Fibroblast of lung (primary cell): Measurements from ENCODE around the gene CHMP4B. TPM values are rescaled to one million over a fixed set of nuclear protein-coding genes. Genes with fewer than 3 reads are reported as not detected.

Source experiments
- DNase-seq, 2 donors: peaks; one replicate each; pipeline versions ENCODE4 v3.0.0 to v3.0.0-alpha.2; 2010; ENCODE audit warnings: low read depth in 2 of 2
- H2AFZ ChIP-seq: 2 replicates; pipeline ENCODE4 v1.5.1; 2012; ENCODE audit warnings: low read length, control low read depth, inconsistent platforms
- H3K27ac ChIP-seq: 2 replicates; pipeline ENCODE4 v1.5.1; 2011; ENCODE audit warnings: low read length, control low read depth; ENCODE audit not compliant: insufficient read depth
- H3K27me3 ChIP-seq: 2 replicates; pipeline ENCODE4 v1.5.1; 2011; ENCODE audit warnings: mild to moderate bottlenecking, low read length; ENCODE audit not compliant: control insufficient read depth, insufficient read depth
- H3K36me3 ChIP-seq: 2 replicates; pipeline ENCODE4 v1.5.1; 2011; ENCODE audit warnings: low read length; ENCODE audit not compliant: control insufficient read depth, insufficient read depth
- H3K4me1 ChIP-seq: 2 replicates; pipeline ENCODE4 v1.5.1; 2011; ENCODE audit warnings: low read length; ENCODE audit not compliant: control insufficient read depth, insufficient read depth; ENCODE audit errors: extremely low read depth
- H3K4me2 ChIP-seq: 2 replicates; pipeline ENCODE4 v1.5.1; 2011; ENCODE audit warnings: low read length, control low read depth; ENCODE audit not compliant: insufficient read depth; ENCODE audit errors: extremely low read depth
- H3K4me3 ChIP-seq, 4 experiments: fragments of 200-600 bp in 1 of 4; sonication (generic) in 1 of 4; replicated peaks in 1 of 4; 2 replicates each; pipeline ENCODE4 v1.5.1; 2011 to 2016; ENCODE audit warnings: low read length in 4 of 4, low read depth in 3 of 4, mild to moderate bottlenecking in 3 of 4, control low read depth in 2 of 4, inconsistent platforms in 1 of 4, mixed read lengths in 1 of 4; ENCODE audit not compliant: insufficient read depth in 1 of 4; ENCODE audit errors: control extremely low read depth in 1 of 4
- H3K79me2 ChIP-seq: 2 replicates; pipeline ENCODE4 v1.5.1; 2012; ENCODE audit warnings: mild to moderate bottlenecking, low read length, inconsistent platforms; ENCODE audit not compliant: control insufficient read depth, insufficient read depth
- H3K9ac ChIP-seq: 2 replicates; pipeline ENCODE4 v1.5.1; 2011; ENCODE audit warnings: mild to moderate bottlenecking, low read length, control low read depth; ENCODE audit not compliant: insufficient read depth
- H3K9me3 ChIP-seq: 2 replicates; pipeline ENCODE4 v1.5.1; 2012; ENCODE audit warnings: low read depth, low read length; ENCODE audit not compliant: control insufficient read depth, insufficient read depth
- H4K20me1 ChIP-seq: 2 replicates; pipeline ENCODE4 v1.5.1; 2011; ENCODE audit warnings: low read length; ENCODE audit not compliant: control insufficient read depth, insufficient read depth; ENCODE audit errors: extremely low read depth
- CTCF ChIP-seq, 2 donors: IDR thresholded peaks in 1 of 2; conservative IDR thresholded peaks in 1 of 2; 1 replicate in 1 of 2; 2 replicates in 1 of 2; pipeline ENCODE4 v1.5.1; 2011 to 2012; ENCODE audit warnings: low read length in 2 of 2, control low read depth in 1 of 2, inconsistent platforms in 1 of 2, low read depth in 1 of 2, mild to moderate bottlenecking in 1 of 2
- EZH2 ChIP-seq: IDR thresholded peaks from 2 replicates; pipeline ENCODE4 v1.5.1; 2012; ENCODE audit warnings: low read length, control low read depth, mild to moderate bottlenecking; ENCODE audit errors: missing control alignments
- polyA plus RNA-seq, 2 donors: library from polyadenylated mRNA; depleted of rRNA in 1 of 2; stranded (reverse) in 1 of 2; unstranded in 1 of 2; fragments of >200 nt; gene quantifications; 2 replicates each; pipeline ENCODE4 v1.2.1, GENCODE V29; 2011 to 2012; ENCODE audit warnings: missing spikeins in 1 of 2
- total RNA-seq: library from RNA; depleted of rRNA; stranded (reverse); fragments of >200 nt; gene quantifications from 2 replicates; pipeline ENCODE4 v1.2.1, GENCODE V29; 2014

CHMP4B gene
- total and polyA plus RNA-seq, 2 donors (not counting 1 experiment from before 2014, with no cell fraction given), result 26.3 to 83.2 TPM

GRCh38 chr20:33838035-33838864 is 27.1 kb downstream of the CHMP4B start:
- Histone ChIP-seq H3K27me3 (no peaks in the 10 kb centered on the region), H4K20me1 (no peaks in the 10 kb centered on the region), H3K4me2 (no peak overlapping the region), H3K9me3 (no peaks in the 10 kb centered on the region), H3K4me1 (no peaks in the 10 kb centered on the region), H2AFZ (no peak overlapping the region), H3K36me3 (peaks cover 2% of the 10 kb centered on the region), H3K9ac (no peak overlapping the region), H3K79me2 (peaks cover 42% of the 10 kb centered on the region), H3K27ac (no peak overlapping the region), H3K4me3 (no peak overlapping the region)
- no peak for DNase-seq
- TF ChIP-seq CTCF (conservative IDR thresholded peaks at IDR 0.05 in 1 of 2, IDR thresholded peaks at IDR 0.05 in 1 of 2; ENCODE audit: low read depth in 1 of 2, low read length in 2 of 2), result peak in 1 of 2 donors; percentile 7
- TF ChIP-seq EZH2, result no peak

GRCh38 chr20:33839591-33839990 is 28.4 kb downstream of the CHMP4B start:
- no peaks in the 10 kb centered on the region for H3K4me1 ChIP-seq
- DNase-seq, result no peak
- H3K27ac ChIP-seq, result no peak overlapping the region
- H3K4me2 ChIP-seq, result no peak overlapping the region
- H3K4me3 ChIP-seq, result no peak overlapping the region
- H3K9ac ChIP-seq, result no peak overlapping the region
- TF ChIP-seq EZH2 (no peak), CTCF (conservative IDR thresholded peaks at IDR 0.05 in 1 of 2, IDR thresholded peaks at IDR 0.05 in 1 of 2; ENCODE audit: low read depth in 1 of 2, low read length in 2 of 2) (no peak)
- H3K9me3 ChIP-seq, result no peaks in the 10 kb centered on the region
- no peaks in the 10 kb centered on the region for H3K36me3 ChIP-seq
- no peaks in the 10 kb centered on the region for H4K20me1 ChIP-seq
- H2AFZ ChIP-seq, result no peak overlapping the region
- H3K27me3 ChIP-seq, result no peaks in the 10 kb centered on the region
- H3K79me2 ChIP-seq, result peaks cover 42% of the 10 kb centered on the region

- Histone ChIP-seq H3K79me2 (peaks cover 42% of the 10 kb centered on the region), H4K20me1 (no peaks in the 10 kb centered on the region), H2AFZ (no peak overlapping the region), H3K4me1 (no peaks in the 10 kb centered on the region), H3K4me2 (no peak overlapping the region), H3K27ac (no peak overlapping the region), H3K27me3 (no peaks in the 10 kb centered on the region), H3K4me3 (no peak overlapping the region), H3K9me3 (no peaks in the 10 kb centered on the region), H3K36me3 (no peaks in the 10 kb centered on the region), H3K9ac (no peak overlapping the region)
- no peak for DNase-seq
- no peak for TF ChIP-seq EZH2
- TF ChIP-seq CTCF (conservative IDR thresholded peaks at IDR 0.05 in 1 of 2, IDR thresholded peaks at IDR 0.05 in 1 of 2; ENCODE audit: low read depth in 1 of 2, low read length in 2 of 2), result no peak
Observed at GRCh38 chr20:33840160-33840559, 29.0 kb downstream of the CHMP4B start.
